ENCODE data around the gene COL27A1.
A peak's percentile ranks its signal among the peaks of the same experiment; 100 is the strongest.
"Not testable (repeated sequence)": the region's sequence is repeated elsewhere in the genome, so short reads cannot be mapped to it uniquely, and the experiment has no call there.

The COL27A1 gene

DNA sequence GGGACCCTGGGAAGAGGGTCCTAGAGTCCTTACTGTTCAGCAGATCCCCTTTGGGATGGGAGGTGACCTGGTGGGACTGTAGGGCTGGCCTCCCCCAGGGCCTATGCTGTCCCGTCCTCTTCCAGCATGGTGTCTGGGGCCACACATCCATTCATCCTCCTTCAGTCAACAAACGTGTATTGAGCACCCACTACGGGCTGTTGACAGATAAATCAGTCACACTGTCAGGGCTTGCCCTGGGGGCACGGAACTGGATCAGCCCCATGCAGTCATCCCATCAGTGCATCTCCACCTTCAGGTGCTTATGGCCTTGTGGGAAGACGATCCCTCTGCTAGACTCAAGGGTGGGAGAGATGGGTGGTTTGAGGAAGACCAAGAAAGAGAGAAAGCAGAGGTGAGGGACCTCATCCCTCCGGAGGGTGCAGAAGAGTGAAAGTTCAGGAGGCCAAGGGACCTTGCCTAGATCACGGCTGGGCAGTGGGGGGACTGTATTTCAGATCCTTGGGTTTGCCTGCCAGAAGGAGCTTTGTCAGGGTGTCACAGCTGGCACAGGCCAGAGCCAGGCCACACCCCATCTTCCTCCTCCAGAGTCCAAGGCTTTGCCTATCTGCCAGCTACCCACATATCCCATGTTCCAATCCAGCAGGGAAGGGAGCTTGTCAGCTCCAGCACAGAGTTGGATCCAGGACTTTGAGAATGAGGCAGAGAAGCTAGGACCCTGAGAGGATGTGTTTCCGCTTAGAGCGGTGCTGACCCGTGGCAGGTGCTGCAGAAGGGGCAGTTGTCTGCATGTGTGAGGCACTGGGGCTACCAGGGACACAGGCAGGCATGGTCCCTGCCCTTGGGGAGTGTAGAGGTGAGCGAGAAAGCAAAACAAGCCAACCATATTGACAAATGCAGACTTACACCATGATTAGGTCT lies 30.5 kb downstream of the COL27A1 start:
- DNase-seq, result no peak

DNA sequence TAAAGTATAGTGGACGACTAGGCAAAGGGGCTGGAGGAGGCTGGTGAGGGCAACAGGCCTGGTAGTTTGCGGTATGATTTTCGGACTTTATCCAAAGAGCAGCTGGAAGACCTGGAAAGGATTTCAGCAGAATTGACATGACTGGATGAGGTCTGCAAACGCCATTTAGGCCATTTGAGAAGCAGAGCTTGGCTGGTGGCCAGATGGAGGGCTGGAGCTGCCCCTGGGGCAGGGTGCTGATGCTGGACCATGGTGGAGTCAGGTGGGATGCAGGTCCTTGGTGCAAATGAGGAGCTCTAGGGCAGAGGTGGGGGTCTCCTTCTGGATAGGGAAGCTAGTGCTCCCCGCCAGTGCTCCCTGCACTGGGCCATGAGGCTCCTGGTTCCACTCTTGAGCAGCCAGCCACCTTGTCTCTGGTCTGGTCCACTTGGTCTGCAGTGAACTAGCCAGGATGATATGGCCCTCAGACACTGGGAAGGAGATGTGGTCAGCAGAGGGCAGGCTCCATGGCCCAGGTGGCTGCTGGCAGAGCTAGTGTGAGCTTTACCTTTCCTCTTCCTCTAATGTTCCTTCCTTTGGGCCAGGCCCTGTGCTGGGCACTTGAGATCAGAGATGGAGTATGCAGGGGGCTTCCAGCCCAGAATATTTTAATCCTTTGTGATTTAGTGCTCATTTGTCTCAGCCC lies 31.4 kb downstream of the COL27A1 start:
- no peak for DNase-seq

- DNase-seq, result no peak
Measured at GRCh38 chr9:114187827-114188226, 32.5 kb downstream of the COL27A1 start.

GRCh38 chr9:114189823-114190562 lies 34.7 kb downstream of the COL27A1 start:
- DNase-seq, result no peak

- DNase-seq, result no peak
Measured at GRCh38 chr9:114190563-114190905, 35.2 kb downstream of the COL27A1 start.

DNA sequence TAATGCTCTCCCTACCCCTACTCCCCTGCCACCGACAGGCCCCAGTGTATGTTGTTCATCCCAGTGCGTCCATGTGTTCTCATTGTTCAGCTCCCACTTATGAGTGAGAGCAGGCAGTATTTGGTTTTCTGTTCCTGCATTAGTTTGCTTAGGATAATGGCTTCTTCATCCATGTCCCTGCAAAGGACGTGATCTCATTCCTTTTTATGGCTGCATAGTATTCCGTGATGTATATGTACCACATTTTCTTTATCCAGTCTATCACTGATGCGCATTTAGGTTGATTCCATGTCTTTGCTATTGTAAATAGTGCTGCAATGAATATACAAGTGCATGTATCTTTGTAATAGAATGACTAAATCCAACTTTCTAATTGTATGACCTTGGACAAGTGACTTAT lies 36.1 kb downstream of the COL27A1 start:
- not testable (repeated sequence) for DNase-seq

GRCh38 chr9:114192539-114192938 lies 37.2 kb downstream of the COL27A1 start:
- no peak for DNase-seq

DNA sequence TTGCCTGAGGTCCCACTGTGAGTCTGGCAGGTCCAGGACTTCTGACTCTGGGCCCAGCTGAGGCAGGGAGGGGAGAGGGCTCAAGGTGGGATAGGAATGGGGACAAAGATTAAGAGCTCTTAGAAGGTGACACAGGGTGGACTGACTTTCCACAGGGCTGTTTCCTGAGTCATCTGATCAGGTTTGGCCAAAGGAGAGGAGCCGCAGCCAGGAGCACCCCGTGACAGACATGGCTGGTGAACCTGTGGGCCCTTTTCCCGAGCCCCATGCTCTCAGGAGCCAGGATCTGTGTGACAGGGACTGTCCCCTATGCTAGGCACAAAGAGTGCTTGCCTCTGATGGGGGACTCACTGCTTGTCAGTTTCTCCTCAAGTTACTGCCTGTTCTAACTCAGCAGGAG lies 37.8 kb downstream of the COL27A1 start:
- DNase-seq, result no peak

GRCh38 chr9:114196117-114196516 lies 40.8 kb downstream of the COL27A1 start:
- no peak for DNase-seq

GRCh38 chr9:114196979-114197622 lies 41.8 kb downstream of the COL27A1 start:
- DNase-seq, result no peak

DNA sequence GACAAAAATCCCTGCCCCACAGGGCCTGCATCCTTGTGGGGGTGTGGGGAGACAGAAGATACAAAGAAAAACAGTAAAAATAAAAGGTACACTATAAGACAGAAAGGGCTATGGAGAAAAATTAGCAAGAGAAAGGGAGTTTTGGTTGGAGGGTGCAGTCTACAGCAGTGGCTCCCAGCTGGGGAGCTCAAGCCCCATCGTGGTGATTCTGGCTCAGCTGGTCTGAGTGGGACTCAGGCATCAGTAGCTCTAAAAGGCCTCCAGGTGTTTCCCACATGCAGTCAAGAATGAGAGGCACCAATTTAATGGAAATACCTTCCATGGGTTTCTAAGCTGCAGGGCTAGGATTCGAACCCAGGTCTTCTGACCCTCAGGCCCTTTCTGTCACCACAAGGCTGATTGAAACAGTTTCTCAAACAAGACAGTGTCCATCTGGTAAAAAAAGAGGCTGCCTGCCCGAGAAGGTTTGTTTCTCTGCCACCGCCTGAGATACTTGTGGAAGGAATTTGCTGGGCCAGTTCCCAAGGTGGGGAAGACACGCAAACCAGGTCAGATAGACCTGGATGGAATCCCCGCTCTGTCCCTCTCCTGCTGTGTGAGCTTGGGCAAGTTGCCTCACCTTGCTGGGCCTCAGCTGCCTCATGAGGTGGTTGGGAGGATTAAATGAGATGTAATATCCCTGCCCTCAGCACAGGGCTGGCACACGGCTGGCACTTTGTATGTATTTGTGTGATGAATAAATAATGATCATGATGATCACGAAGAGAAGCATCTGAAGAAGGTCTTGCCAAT lies 43.1 kb downstream of the COL27A1 start:
- DNase-seq, result no peak

DNA sequence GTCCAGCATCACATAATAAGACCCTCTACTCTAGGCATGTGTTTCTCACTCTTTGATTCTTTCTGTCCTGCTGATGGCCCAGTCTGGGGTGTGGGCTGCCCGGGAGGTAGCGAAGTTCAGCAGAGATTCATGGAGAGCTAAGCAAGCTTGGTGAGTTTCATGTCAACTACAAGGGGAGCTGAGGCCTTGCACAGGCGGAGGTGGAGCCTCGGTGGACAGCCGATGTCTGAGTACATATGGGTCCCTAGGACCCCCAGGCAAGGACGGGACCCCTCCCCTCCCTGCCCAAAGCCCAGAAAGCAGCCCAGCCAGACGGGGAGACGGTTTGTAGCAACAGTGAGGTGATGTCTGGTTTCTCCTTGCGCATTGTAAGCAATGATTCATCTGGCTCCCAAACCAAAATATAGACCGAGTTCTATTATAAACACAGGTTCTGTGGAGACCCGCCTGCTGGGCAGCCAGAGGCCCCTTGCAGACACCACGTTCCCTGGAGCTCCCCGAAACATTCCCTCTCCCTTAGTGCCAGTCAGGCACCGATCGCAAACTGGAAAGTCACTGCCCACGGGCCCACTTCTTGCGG lies 45.5 kb downstream of the COL27A1 start:
- no peak for DNase-seq

GRCh38 chr9:114202396-114202795 lies 47.1 kb downstream of the COL27A1 start:
- DNase-seq, result no peak

GRCh38 chr9:114202849-114203248 lies 47.5 kb downstream of the COL27A1 start:
- no peak for DNase-seq

DNA sequence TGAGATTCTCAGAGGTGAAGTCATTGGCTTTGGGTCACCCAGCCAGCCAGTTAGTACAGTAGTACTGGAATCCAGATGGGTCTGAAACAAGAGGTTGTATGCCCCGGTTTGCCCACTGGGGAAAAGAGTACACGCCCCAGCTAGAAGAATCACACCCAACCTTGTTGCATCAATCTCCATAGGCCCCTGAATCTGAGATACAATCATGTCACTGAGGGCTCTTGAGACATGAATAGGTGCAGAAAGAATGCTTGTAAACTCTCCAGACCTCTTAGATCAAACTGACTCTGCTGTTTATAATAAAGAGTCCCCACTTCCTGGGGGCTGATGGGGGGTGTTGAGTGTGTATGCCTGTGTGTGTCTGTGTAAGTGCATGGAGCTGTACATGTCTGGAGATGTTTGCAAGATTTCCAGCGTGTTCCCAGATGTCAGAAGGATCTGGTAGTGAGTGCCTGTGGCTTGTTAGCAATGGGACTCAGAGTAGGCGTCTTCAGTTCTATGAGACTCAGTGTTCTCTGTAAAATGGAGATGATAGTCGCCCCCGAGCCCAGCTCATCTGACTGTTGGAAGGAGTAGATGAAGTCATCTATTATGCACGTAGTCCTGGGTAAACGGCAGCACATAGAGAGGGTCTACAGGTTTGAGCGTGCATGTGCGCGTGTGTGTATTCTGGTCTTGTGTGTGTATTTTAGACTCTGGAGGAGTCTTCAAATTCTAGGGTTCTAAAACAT lies 48.2 kb downstream of the COL27A1 start:
- peak; percentile 29 for DNase-seq

GRCh38 chr9:114204265-114204664 lies 48.9 kb downstream of the COL27A1 start:
- no peak for DNase-seq

- no peak for DNase-seq
Measured at GRCh38 chr9:114205171-114206015, 50.1 kb downstream of the COL27A1 start.

DNA sequence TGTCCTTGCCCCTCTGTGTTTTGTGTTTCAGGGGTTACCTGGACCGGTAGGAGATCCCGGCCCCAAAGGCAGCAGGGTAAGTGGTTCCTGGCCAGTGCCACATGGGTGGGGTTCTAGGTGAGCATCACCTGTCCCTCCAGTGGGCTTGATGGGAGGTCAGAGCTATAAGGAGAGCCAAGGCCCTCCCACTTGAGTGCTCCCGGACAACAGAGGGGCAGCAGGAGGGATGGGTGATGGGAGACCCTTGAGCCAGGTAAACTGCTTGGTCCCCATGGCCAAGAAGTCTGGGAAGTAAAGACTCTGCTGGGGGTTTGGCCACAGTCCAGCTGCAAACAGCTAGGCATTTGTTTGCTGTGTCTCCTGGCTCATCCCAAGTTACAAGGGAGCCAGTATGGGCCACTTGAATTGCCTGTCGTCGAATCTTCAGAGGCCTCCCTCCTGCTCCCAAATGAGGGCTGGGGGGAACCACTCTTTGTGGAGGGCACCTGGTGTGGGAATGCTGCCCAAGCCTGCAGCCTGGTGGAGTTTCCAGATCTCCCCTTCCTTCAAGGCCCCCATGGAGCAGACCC lies 51.0 kb downstream of the COL27A1 start:
- no peak for DNase-seq

- DNase-seq, result no peak
Measured at GRCh38 chr9:114207034-114207810, 51.9 kb downstream of the COL27A1 start.
